IPS DF 4.7 (cell line): ENCODE results near the gene AKT2.

Source experiments
- DNase-seq: peaks from one replicate; pipeline ENCODE4 v3.0.0-alpha.2; 2013; ENCODE audit warnings: low spot score; ENCODE audit errors: extremely low read depth

Gene AKT2

DNA sequence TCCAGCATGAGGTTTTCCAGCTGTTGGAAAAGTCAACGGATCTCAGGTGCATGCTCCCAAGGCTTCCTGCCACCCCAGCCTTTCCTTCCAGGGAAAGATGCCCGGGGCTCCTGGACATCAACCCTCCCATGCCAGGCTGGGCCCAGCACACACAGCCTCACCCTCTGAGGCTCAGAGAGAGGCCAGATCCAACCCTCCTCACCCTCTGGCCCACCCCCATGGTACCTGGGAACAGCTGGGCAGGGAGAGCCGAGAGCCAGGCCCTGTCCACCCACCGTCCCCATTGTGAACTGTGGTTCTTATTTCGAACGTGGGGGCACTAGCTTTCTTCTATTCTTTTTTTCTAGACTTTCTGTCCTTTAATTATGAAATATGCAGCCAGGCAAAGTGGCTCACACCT lies 48.8 kb downstream of the AKT2 start:
- DNase-seq = no peak

DNA sequence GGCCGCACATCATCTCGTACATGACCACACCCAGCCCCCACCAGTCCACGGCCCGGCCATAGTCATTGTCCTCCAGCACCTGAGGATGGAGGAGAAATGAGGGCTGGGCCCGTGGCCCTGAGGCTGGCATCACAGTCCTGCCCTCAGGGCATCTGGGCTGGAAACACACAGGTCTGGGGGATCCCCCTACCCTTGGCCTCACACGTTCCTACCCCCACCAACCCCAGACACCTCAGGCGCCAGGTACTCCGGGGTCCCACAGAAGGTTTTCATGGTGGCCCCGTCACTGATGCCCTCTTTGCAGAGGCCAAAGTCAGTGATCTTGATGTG lies 49.2 kb downstream of the AKT2 start:
- DNase-seq = no peak

DNA sequence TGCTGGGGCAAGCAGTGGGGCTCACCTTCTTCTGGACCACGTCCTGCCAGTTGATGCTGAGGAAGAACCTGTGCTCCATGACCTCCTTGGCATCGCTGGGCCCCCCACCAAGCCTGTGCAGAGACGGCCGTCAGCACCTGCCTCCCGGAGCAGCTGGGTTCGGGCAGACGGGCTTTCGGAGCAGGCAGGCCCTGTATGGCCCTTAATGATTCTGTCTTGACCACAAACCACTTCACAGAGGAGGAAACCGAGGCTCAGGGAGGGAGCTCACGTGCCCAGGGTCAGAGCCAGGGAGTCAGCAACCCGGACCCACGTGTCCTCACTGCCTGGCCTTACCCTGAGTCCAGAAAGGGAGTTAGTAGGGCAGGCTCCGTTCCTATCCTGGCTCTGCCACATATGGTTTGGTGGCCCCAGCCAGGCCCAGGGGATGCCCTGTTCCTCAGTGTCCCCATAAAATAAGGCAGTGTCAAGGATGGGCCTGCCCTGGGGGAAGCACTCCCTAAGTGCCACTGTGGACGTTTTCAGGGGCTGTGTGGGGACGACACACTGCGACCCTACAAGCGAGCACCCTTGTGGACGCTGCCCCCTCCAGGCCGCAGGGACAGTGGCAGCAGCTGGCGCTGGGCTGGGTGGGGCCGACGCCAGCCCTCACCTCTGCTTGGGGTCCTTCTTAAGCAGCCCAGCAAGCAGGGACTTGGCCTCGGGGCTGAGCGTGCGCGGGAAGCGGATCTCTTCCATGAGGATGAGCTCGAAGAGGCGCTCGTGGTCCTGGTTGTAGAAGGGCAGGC lies 49.7 kb downstream of the AKT2 start:
- no peak for DNase-seq

DNA sequence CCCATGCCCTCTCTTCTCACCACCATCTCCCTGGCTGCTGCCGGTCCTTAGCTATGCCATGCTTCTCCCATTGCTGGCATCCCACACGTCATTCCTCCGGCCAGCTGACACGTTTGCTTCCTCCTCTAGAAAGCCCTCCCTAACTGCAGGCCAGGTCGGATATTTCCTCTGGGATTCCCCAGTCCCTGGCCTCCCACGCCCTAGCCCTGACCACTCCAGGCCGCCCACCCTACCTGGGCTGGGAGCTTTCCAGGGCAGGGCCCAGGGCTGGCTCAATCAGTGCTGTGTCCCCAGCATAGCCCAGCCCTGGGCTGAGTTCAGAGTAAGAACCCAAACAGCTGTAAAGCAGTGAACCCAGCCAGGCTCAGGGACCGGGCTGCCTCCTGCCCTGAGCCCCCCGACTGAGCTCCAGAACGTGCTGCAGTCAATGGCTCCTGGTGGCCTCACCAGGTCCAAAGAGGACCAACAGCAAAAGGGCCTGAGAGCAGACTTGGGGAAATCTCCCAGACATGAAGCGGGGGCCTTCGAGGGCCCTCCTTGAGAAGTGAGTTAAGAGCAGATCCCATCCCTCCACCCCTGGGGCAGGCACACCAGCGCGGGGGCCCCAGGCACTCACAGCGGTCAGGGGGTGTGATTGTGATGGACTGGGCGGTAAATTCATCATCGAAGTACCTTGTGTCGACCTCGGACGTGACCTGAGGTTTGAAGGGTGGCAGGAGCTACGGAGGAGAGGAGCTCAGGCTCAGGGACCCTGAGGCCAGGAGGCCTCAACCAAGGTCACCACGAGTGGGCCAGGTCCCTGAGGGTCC lies 50.5 kb downstream of the AKT2 start:
- DNase-seq = no peak

DNA sequence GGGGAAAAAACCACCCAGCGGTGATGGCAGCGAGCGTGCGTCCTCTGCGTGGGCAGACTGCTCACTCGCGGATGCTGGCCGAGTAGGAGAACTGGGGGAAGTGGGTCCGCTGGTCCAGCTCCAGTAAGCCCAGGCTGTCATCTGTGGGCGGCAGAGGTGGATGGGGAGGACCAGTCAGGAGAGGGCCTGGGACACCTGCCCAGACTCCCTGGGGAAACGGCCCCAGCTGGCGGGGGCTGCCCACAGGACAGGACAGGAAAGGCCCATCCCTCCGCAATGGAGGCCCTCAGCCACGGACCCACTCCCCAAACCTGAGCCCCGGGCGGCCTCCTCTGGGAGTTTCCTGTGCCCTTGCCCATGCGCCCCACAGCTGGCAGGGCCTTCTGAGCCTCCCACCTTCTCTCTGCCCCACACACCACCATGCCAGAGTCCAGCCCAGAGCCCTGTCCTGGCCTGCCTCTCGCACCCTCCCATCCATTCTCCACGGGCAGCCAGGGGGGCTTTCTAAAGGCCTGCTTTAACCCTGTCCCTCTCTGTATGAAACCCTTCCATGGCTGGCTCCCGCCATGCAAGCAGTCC lies 51.2 kb downstream of the AKT2 start:
- no peak for DNase-seq

DNA sequence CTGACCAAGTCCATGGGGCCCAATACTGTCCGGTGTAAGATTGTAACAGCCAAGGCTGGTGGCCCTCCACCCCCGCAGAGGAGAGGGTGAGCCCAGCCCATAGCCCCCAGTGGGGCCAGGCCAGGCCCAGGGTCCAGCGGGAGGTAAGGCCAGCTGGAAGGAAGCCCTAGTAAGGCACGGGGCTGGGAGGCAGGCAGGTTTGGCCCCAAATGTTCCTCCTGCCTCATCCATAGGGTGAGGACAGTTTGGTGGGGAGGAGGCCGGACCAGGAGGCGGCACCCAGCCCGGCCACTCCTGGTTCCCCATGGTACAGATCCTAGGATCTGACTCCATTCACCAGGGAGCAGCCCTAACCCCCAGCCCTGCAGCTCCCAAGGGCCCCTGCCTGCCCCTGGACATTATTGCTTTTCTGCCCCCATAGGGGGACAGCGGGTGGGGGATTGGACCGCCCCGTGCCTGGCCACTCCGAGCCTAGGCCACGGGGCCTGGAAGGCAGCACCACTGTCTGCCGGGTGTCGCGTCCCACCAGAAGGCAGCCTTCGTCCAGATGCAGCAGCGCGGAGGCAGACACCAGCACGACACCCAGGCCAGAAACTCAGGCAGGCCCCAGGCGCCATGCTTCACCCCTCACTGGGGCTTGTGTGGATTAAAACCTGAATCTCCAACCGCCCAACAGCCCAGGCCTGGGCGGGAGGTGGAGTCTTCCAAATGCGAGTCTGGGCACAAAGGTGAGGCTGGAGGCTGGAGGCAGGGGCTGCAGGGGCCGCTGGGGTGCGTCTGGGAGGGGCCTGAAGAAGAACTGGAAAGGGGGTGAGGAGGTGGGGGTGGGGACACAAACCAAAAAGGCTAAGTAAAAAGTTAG lies 52.0 kb downstream of the AKT2 start:
- DNase-seq = no peak

DNA sequence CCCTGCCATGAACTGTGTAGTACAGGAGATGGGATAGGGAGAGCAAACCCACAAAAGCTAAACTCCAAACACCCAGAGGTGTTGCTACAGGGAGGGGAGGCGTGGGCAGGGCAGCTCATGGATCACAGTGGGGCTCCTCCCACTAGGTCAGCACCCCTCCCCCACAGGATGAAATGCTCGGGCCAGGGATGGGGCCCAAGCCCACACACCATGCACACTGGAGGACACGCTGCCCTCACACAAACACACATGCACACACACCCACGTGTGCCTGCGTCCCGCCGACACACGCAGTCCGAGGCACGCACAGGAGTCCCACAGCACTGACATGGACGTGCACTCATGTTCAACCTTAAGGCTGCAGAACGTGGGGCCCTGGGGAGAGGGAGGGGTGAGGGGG lies 52.7 kb downstream of the AKT2 start:
- no peak for DNase-seq

DNA sequence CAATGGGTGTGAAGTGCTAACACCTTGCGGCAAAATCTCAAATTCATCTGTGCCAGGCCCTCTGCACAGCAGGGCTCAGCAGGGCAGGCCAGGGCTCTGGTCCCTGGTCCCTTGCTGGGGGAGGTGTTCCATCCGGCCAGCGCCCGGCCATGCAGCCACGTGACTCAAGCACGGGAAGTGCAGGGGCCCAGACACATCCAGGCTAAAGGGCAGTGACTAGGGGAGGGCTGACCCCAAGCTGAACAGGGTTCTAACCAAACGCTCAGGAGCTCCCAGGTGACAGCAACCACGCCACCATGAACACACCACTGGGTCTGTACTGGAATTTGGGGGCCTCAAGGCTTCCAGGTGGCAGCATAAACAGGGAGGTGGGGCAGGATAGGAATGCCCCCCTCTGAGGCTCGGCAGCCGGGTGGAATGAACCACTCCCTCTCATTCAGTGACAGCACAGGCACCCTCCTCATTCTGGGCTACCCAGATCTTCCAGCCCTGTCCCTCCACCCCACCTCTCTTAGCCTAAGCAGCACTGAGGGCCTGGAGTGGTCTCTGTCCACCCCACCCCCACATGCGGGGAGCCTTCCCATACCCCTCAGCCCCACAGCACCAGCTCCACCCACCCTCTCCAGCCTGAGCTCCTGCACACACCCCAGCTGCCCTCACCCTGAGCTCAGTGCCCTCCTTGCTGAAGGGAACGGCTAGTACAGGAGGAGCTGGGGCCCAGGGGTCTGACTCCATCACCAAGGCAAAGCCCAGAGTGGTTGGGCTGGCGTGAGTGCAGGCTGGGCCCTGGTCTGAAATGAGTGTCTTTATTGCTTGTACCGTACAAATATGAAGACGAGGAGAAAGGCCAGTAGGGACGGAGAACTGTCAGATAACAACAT lies 53.4 kb downstream of the AKT2 start:
- no peak for DNase-seq

DNA sequence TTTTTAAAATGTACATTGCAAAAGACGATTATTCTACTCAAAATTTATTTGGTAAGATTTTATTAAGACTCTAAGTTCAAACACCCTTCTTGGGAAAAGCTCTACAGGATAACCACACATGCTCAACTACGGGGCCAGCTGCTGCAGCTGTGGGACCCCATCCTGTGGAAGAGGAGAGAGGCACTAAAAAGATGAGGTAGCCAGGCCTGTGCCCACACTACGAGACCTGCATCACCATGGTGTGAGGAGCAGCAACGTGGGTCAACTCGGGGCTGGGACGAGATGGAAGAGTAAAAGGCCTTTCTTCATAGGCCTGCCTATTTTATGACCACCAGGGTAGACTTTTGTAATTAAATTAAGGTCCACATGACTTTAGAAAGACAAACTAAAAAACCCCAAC lies 54.1 kb downstream of the AKT2 start:
- no peak for DNase-seq

DNA sequence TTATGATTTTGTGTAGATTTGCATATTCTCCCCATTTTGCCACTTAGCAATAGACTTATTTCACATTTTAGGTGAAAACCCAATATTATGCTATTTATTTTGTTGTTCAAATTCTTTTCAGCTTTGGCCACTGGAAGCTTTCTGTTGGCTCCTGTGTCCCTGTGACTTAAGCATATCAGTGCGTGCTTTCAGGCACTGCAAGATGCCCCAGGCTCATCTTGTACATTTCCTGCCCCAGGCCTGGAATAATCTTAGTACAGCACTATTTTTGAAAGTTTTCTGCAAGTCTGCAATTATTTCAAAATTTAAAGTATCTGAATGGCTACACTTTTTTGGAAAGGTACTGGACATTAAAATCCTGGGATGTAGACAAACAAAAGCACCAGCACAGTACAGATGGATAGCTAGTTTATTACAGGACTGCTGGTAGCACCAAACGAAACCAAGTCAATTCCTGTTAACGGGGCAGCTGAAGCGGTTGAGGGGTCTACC lies 55.2 kb downstream of the AKT2 start:
- no peak for DNase-seq

DNA sequence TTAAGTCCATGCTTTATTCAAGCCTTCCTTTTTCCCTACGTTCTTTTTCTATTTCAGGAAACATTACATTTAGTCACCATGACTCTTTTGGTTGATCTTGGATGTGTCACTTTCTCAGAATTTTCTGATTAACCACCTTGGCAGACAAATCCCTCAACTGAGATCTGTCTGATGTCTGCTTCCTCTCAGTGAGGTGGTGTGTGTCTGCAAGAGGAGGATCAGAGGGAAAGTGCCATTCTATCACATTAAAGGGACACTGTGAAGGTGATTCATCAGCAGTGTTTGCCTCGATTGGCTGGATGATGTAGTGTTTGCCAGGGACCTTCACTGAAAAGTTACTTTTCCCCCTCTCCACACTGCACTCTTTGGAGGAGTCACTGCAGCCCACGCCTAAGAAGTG lies 55.7 kb downstream of the AKT2 start:
- DNase-seq = no peak

DNA sequence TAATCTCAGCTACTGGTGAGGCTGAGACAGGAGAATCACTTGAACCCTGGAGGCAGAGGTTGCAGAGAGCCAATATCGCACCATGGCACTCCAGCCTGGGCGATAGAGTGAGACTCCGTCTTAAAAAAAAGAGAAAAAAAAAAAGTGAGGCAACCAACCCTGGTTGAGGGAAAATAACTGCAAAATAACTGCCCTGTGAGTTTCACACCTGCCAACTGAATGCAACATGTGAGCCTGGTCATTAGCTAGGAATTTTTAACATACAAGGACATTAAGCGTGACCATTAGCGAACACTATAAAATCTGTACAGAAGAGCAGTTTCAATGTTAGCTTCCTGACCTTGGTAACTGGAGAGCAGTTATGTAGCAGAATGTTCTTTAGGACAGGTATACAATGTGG lies 56.3 kb downstream of the AKT2 start:
- no peak for DNase-seq

DNA sequence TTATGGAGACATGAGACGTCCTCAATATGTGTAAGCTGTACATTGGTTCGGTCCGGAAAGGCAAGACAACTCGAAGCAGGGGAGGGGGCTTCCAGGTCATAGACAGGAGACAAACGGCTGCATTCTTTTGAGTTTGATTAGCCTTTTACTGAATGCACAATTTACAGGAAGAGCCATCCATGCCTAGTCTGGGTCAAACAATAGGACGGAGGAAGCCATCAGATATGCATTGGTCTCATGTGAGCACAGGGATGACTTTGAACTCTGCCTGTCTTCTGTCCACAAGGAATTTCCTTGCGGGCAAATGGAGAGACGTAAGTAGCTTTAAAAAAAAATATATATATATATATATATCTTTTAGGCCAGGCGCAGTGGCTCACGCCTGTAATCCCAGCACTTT lies 56.8 kb downstream of the AKT2 start:
- DNase-seq = no peak

DNA sequence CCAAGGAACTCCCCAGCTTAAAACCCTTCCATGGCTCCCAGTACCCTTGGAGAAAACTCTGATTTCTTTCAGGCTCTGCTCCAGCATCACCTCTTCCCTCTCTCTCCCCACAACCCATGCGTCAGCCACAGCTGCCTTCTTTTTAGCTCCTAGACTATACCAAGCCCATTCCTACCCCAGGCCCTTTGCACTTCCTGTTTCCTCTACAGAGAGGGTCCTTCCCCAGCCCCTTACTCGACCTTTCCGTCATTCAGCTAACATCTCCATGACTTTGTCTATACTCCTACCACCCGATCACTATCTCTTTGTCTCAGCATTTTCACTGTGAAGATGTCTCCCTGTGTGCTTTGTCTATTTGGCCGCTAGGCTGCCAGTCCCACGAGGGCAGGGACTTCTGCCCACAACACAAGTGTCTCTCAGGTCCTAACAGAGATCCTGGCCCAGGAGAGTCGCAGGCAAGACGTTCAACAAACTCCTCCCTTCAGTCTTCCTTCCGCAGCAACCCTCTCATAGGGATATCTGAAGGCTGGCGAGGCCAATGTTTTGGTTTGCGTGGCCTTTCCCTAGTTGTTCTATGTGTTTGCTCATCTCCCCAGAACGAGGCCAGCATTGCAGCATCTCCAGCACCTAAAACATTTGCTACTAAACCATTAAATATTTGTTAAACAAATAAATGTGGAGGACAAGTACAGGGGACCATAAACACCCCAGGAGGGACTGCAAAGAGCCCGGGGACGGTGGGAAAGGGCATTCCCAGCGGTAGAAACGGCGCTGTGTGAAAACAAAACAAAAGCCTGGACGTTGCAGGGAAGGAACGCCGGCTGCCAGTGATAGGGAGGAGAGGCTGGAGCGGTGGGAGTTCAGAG lies 59.5 kb downstream of the AKT2 start:
- DNase-seq = no peak

DNA sequence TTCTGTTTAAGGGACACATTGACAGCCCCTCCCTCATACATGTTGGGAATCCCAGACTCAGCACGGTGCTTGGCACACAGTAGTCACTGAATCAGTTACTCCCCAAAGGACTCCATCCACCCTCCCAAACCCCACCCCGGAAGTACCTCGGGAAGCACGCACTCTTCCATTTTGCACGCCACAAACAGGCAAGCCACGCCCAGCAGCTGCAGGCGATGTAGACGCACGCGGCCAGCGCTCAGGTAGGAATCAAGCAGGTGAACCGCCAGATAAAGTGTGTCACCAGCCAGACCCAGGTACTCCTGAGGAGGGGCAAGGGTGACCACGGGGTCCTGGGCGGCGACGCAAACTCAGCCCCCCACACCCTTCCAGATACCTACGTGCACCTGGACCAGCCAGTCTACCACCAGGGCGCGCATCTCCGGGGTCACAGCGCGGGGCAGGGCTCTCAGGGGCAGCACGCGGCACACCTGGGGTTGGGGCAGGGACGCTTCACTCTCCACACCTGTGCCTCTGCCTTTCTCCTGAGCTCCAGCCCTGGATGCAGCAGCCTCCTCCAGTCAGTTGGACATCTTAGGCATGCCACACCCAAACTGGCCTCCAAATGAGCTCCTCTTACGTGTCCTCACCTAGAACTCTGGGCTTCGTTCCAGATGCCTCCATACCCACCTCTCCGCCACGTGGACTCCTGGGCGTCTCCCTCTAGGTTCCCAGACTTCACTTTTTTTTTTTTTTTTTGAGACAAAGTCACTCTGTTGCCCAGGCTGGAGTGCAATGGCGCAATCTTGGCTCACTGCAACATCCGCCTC lies 60.6 kb downstream of the AKT2 start:
- no peak for DNase-seq

DNA sequence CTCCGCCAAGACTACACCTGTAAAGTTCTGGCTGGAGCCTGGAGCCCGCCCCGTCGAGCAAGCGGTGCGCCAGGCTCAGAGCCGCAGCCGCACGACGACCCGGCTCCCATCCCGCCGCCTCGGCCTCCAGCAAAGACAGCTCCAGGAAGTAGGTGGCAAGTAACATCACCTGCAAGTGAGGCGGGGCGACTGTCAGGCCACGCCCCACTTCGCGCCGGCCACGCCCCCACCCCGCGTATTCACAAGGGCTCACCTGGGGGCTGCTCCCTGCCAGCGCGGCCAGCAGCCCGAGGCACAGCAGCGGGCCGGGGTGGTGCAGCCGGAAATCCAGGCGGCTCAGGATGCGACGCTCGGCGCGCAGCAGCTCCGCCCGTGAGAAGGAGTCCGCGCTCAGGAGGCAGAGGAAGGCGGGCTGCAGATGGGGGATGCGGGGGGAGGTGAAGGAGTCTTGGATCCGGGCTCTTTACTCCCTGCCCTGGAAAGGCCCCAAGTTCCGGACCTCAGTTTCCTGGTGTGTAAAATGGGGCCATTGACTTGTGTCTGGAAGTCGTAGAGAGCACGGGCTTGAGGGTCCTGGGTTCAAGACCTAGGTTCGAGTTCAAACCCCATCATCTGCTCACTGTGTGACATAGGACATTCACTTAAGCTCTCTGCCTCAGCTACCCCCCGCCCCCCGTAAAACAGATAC lies 61.9 kb downstream of the AKT2 start:
- DNase-seq = no peak

DNA sequence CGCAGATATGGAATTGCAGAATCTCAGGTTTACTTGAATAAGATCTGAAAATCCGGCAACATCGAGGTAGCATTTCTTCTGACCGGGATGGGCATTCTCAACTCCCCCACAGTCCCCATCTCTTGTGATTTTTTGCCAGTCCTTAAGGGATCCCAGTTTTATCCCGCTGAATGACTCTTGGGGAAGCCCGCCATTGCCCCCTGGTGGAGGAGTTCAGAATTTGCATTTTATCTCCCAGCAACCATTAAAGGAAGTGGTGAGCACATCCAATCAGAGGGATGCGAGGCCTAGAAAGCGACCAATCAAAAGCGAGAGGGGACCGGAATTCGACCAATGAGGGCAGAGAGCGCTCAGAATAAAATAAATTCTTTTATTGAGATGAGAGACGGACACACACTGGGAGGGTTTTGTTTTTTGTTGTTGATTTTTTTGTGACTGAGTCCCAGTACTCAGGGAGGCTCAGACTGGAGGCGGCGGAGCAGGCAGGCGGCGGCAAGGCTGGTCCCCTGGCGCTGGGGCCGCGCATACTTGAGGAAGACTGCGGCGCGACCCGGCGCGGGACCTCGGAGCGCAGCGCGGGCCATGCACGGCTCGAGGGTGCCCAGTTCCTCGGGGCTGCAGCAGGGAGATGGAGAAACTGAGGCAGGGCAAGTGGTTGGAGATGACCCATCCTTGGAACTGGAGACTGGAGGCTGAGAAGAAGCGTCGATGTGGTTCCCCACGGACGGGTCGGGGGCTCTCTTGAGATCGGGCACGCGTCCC lies 63.1 kb downstream of the AKT2 start:
- no peak for DNase-seq
